ENCODE measurements around the gene VENTX.

The VENTX gene

DNA sequence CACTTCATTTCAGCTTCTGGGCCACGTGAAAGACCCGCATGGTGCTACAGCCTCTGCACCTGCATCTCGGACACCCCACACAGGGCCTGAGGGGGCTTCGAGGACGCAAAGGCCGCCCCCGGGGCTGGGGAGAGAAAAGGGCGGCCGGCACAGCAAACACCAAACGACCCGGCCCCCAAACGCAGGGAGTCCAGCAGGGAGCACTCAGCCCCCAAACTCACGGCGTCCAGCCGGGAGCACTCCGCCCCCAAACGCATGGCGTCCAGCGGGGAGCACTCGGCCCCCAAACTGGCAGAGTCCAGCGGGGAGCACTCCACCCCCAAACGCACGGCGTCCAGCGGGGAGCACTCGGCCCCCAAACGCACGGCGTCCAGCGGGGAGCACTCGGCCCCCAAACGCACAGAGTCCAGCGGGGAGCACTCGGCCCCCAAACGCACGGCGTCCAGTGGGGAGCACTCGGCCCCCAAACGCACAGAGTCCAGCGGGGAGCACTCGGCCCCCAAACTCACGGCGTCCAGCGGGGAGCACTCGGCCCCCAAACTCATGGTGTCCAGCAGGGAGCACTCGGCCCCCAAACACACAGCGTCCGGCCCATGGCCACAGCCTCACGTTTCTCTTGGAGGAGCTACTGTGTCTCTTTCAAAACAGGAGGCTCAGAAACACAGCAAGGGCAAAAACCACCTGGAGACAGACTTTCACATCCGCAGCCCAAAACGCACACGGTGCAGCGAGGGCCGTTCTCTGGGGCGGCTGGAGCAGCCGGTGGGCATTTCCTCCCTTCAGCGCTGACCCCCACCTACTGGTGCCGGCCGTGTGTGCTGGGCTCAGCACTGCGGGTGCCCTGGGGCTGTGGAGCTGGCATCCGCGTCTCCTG lies 34.6 kb upstream of the VENTX start:
- DNase-seq, result no peak

DNA sequence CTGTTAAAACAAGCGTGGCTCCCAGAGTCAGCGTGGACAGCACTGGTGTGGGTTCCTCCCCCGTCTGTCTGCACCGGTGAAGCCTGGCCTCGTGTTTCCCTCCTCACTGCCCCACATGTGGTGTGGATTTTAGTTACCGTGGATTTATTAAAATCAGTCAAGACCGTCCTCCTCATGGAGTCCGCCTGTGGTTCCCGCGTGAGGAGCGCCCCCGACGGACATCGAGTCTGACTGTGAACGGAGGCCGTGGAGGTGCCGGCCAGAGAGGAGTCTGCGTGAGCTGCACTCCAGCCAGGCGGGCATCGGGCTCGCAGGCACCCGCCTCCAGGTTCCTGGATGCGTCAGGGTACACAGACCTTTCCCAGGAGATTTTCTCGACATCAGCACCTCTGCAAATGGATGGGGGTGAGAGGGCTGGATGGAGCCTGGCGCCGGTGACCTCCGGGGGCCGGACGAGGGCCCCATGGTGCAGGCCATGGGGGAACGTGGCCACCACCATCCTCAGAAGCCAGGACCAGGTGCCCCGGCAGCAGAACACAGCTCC lies 33.9 kb upstream of the VENTX start:
- no peak for DNase-seq

DNA sequence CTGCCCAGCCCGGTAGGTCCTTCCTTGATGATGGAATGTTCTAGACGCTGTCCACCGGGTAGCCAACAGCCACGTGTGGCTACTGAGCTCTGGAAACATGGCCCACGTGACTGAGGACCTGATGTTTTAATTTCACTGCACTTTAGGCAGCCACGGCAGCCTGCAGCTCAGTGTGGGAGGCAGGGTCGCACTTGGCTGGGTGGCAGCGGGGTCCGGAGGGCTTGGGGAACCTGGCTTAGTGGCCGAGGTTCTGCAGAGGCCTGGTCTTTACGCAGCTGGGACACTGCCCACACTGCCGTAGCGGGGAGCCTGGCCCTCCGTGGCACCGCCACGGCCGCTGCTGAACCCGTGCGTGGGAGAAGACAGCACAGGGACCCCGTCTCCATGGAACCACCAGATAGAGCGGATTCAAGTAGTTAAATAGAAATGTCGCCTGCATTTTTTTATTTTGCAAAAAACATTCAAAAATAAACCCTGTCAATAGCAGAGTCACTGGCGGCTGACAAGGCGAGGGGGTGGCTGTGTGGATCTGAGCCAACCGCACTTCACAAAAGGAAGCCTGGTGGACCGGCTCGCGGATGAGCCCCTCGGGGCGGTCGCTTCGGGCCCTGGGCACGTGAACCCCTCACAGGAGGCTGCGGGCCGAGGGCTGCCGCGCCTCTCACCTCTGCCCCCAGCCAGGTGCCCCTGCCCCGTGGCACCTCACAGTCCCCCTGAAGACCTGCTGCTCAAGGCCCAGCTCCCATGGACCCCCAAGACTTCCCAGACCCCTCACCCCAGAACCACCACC lies 33.2 kb upstream of the VENTX start:
- DNase-seq, result no peak

DNA sequence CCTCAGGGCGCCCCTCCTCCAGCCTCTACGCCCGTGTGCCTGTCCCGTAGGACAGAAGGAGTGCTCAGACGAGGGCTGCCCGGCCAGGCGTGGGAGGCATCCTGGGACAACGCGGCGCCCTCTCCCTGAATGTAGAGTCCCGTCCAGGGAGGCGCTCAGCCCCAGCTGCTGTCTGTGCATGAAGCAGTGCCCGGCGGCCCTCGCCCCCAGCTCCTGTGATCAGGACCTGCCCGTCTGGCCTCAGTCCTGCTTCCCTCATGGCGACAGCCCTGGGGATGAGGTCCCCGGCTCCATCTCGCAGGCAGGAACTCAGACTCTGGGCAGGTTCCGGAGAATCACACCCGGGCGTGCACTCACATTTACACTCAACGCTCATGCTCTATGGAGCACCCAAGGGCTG lies 32.5 kb upstream of the VENTX start:
- DNase-seq, result no peak

- no peak for DNase-seq
Observed at GRCh38 chr10:133206356-133207040, 31.2 kb upstream of the VENTX start.

DNA sequence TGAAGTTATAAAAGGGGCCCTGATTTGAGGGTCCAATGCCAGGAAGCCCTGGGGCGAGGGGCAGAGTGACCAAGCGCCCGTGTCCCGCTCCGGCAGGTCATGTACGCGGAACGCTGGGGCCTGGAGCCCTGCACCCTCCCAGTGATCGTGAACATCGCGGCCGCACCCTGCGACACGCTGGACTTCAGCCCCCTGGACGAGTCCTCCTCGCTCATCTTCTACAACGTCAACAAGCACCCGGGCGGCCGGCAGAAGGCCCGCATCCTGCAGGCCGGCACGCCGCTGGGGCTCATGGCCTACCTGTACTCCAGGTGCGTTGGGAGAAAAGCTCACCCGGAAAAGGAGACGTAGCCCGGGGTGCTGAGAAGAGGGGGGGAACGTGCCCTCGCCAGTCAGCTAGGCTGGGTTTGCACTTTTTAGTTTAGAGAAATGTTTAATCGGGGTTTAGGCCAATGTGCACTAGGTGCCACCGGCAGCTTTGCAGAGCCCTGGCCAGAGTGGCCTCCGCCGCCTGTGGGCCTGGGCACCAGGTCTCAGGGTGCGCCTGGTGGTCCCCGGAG lies 30.5 kb upstream of the VENTX start:
- no peak for DNase-seq

- DNase-seq, result no peak
Observed at GRCh38 chr10:133207627-133208026, 30.0 kb upstream of the VENTX start.

- DNase-seq, result no peak
Observed at GRCh38 chr10:133208466-133208865, 29.2 kb upstream of the VENTX start.

GRCh38 chr10:133209117-133209516 lies 28.5 kb upstream of the VENTX start:
- no peak for DNase-seq

GRCh38 chr10:133209641-133210040 lies 28.0 kb upstream of the VENTX start:
- no peak for DNase-seq

DNA sequence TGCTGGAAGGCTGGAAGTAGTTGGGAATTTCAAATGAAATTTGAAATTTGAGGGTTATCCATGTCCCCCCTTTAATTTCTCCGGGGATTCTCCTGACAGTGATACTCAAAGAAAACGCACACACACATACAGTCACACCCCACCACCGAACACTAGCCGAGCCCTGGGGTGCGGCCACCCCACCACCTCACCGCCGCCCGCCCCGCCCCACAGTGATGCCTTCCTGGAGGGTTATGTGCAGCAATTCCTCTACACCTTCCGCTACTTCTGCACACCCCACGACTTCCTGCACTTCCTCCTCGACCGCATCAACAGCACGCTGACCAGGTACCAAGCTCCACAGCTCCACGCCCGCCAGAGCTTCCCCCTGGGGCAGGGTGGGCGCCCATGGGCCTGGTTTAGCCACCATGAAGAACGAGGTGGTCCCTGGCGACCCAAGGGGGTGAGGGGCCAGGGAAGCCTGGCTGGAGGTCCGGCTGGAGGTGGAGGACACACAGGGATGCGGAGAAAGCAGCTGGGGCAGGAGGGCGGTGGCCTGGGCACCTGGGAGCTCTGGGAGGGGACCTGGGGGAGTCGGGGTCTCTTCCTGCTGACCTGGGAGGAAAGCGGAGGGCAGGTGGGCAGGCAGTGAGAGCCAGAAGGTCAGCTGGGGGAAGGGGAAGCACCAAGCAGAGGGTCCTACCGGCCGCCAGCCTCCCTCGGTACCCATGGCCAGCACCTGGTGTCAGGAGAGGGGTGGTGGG lies 27.1 kb upstream of the VENTX start:
- DNase-seq, result no peak

DNA sequence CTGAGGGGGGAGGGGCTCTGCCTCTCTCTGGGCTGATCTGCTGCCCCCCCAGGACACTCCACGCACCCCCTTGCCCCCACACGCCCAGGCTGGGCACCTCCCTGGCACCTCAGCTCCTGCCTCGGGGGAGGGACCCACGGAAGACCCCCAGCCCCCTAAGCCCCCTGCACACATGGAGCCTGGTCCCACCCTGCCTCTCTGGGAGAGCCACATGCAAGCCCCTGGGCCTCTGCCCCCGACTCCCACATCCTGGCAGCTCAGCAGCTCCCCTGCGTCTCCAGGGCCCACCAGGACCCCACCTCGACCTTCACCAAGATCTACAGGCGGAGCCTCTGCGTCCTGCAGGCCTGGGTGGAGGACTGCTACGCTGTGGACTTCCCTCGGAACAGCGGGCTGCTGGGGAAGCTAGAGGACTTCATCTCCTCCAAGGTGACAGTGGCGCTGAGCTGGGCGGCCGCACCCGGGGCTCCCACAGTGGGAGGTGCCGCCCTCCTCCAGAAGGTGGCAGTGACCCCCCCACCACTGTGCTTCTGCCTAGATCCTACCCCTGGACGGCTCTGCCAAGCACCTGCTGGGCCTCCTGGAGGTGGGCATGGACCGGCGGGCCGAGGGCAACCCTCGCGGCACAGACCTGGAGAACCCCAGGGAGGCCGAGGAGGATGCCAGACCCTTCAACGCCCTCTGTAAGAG lies 26.4 kb upstream of the VENTX start:
- DNase-seq, result no peak

DNA sequence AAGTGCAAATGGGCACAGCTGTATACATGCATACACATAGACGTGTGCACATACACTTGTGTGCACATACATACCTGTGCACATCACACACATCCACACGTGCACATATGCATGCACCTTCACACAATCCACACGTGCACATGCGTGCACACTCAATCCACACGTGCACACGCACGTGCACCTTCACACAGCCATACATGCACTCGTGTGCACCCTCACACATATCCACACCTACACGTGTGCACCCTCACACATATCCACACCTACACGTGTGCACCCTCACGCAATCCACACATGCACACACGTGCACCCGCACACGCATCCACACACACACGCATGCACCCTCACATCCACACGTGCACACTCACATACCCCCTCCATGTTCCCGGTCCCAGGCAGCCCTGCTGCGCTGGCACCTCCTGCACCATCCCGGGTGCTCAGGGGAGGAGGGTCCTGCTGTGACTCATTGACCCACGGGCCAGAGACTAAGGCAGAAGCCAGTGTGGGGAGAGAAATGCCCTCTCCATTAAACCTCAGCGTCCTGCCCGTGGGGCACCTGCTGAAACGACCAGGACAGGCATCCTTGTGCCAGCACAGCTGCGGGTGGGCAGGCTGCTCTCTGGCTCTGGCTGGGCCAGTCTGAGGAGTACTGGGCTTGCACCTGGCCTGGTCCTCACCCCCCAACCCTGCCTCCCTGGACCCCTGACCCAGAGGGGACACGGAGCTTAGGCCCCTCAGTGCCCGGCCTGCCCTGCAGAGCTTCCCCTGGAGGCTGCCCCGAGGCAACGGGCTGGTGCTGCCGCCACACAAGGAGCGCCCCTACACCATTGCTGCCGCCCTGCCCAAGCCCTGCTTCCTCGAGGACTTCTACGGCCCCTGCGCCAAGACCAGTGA lies 25.4 kb upstream of the VENTX start:
- DNase-seq, result no peak

- no peak for DNase-seq
Observed at GRCh38 chr10:133212853-133213494, 24.7 kb upstream of the VENTX start.

GRCh38 chr10:133213641-133214467 lies 23.8 kb upstream of the VENTX start:
- no peak for DNase-seq

DNA sequence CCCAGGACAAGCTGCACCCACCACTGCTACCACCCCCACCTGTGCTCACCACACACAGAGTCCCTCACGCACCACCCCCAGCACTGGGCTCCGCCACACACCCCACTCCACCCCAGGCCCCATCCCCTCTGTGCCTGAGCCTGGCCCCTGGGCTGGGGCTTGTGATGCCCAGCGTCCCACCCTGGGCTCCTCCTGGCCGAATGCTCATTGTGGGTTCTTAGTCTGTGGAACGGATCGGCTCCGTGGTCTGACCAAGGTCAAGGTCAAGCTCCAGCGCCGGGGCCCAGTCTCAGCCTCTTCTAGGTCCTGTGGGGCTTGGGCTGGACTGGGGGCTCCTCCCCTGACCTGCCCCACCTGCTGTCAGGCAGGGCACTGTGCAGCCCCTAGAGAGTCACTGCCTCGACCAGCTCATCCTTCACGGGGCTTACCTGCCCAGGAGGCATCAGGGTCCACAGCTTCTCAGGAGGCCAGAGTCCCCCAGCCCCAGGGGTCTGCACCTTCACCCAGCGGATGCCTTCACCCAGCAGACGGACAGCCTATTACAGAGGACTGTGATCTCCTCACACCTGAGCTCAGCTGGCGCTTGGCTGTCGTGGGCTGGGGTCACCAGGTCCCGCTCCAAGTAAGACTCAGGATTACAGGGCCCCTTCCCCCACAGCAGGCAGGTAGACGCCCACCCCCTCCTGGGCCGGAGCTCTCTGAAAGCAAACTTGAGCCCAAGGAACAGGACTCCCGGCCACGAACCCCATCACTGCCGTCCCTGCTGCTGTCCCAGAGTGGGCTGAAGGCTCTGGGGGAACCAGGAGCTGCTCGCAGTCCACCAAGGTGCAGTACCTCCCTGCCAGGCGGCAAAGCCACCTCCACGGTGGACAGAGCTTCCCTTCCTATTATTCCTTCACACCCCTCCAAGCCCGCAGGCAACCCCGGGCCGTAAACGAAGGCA lies 22.9 kb upstream of the VENTX start:
- no peak for DNase-seq

- no peak for DNase-seq
Observed at GRCh38 chr10:133215586-133215985, 22.1 kb upstream of the VENTX start.

- no peak for DNase-seq
Observed at GRCh38 chr10:133216776-133217175, 20.9 kb upstream of the VENTX start.

Data from NCI-H524 treated with DMSO at 0.1 percent for 48 hours (cell line).